HepG2 (cell line): ENCODE measurements around the gene ASXL1. TPM values are rescaled to one million over a fixed set of nuclear protein-coding genes. Genes with fewer than 3 reads are reported as not detected.

Source experiments
- ARNT2 ChIP-seq: sonication (generic); formaldehyde crosslinking; IDR thresholded peaks from 2 replicates; pipeline ENCODE4 v1.8.0; 2022; ENCODE audit warnings: mild to moderate bottlenecking, low read depth, missing genetic modification reagents, moderate library complexity
- CEBPB ChIP-seq: IDR thresholded peaks from 2 replicates; pipeline ENCODE4 v1.6.1; 2011; ENCODE audit warnings: low read depth, low read length, improper control_type of control experiment, borderline replicate concordance
- ETV6 ChIP-seq: sonication (generic); formaldehyde crosslinking; conservative IDR thresholded peaks from 2 replicates; pipeline ENCODE4 v1.4.0; 2020; ENCODE audit warnings: missing genetic modification reagents
- HNRNPL ChIP-seq: fragments of 200-400 bp; formaldehyde crosslinking; IDR thresholded peaks from 2 replicates; pipeline ENCODE4 v1.6.1; 2017; ENCODE audit warnings: mild to moderate bottlenecking, low read depth, low read length
- HNRNPUL1 ChIP-seq: fragments of 200-400 bp; formaldehyde crosslinking; IDR thresholded peaks from 2 replicates; pipeline ENCODE4 v1.6.1; 2017; ENCODE audit warnings: low read depth, mild to moderate bottlenecking, low read length, moderate library complexity
- JUN ChIP-seq: sonication (generic); formaldehyde crosslinking; IDR thresholded peaks from 2 replicates; pipeline ENCODE4 v1.4.0; 2020; ENCODE audit warnings: mild to moderate bottlenecking, missing genetic modification reagents
- MYNN ChIP-seq: sonication (generic); formaldehyde crosslinking; IDR thresholded peaks from 2 replicates; pipeline ENCODE4 v1.4.0; 2020; ENCODE audit warnings: mild to moderate bottlenecking, low read depth, missing genetic modification reagents
- PAF1 ChIP-seq: IDR thresholded peaks from 2 replicates; pipeline ENCODE4 v1.6.1; 2016; ENCODE audit warnings: missing genetic modification reagents, missing compliant biosample characterization
- PCBP1 ChIP-seq: fragments of 200-400 bp; formaldehyde crosslinking; IDR thresholded peaks from 2 replicates; pipeline ENCODE4 v1.6.1; 2017; ENCODE audit warnings: mild to moderate bottlenecking, low read depth, low read length, borderline replicate concordance
- PHF8 ChIP-seq: sonication (generic); formaldehyde crosslinking; IDR thresholded peaks from 2 replicates; pipeline ENCODE4 v1.5.0; 2020; ENCODE audit warnings: missing genetic modification reagents
- RFX3 ChIP-seq: IDR thresholded peaks from 2 replicates; pipeline ENCODE4 v1.6.1; 2016; ENCODE audit warnings: missing biosample characterization, missing genetic modification reagents
- SIX1 ChIP-seq: sonication (generic); formaldehyde crosslinking; IDR thresholded peaks from 2 replicates; pipeline ENCODE4 v1.4.0; 2020; ENCODE audit warnings: missing genetic modification reagents, borderline replicate concordance
- TCF7 ChIP-seq: sonication (generic); IDR thresholded peaks from 2 replicates; pipeline ENCODE4 v1.6.1; 2016; ENCODE audit warnings: antibody characterized with exemption, low read depth
- ZNF12 ChIP-seq: sonication (generic); formaldehyde crosslinking; IDR thresholded peaks from 2 replicates; pipeline ENCODE4 v1.5.0; 2020; ENCODE audit warnings: missing genetic modification reagents
- ZNF234 ChIP-seq: sonication (generic); formaldehyde crosslinking; conservative IDR thresholded peaks from 2 replicates; pipeline ENCODE4 v1.5.1; 2020; ENCODE audit warnings: mild to moderate bottlenecking, missing genetic modification reagents
- ZNF24 ChIP-seq: fragments of 450-650 bp; IDR thresholded peaks from 2 replicates; pipeline ENCODE4 v1.6.1; 2017; ENCODE audit warnings: antibody characterized with exemption, mild to moderate bottlenecking
- ZNF256 ChIP-seq: sonication (generic); formaldehyde crosslinking; conservative IDR thresholded peaks from 2 replicates; pipeline ENCODE4 v1.4.0; 2020; ENCODE audit warnings: missing genetic modification reagents
- ZNF432 ChIP-seq: sonication (generic); formaldehyde crosslinking; IDR thresholded peaks from 2 replicates; pipeline ENCODE4 v1.5.0; 2020; ENCODE audit warnings: missing genetic modification reagents, mild to moderate bottlenecking, borderline replicate concordance
- ZNF556 ChIP-seq: sonication (generic); formaldehyde crosslinking; IDR thresholded peaks from 2 replicates; pipeline ENCODE4 v1.4.0; 2020; ENCODE audit warnings: mild to moderate bottlenecking, missing genetic modification reagents, borderline replicate concordance
- ZNF747 ChIP-seq: sonication (generic); formaldehyde crosslinking; IDR thresholded peaks from 2 replicates; pipeline ENCODE4 v1.8.1; 2023; ENCODE audit warnings: missing genetic modification reagents, mild to moderate bottlenecking, borderline replicate concordance
- polyA plus RNA-seq, 8 experiments: library from polyadenylated mRNA; depleted of rRNA in 3 of 8; stranded (reverse) in 7 of 8; unstranded in 1 of 8; fragments of >200 nt; fragmentation: Illumina TruSeq in 4 of 8; extraction: Trizol in 4 of 8; gene quantifications; 2 replicates each; pipeline versions ENCODE4 v1.2.1 to v1.2.3, GENCODE V29; 2011 to 2016; ENCODE audit warnings: low read depth in 4 of 8, missing spikeins in 1 of 8, mixed read lengths in 1 of 8; ENCODE audit not compliant: insufficient read depth in 1 of 8
- total RNA-seq, 5 experiments: library from RNA; depleted of rRNA; stranded (reverse); fragments of >200 nt; fragmentation: Illumina TruSeq; extraction: Trizol; gene quantifications; 2 replicates each; pipeline ENCODE4 v1.2.3, GENCODE V29; 2016; ENCODE audit warnings: low read depth in 1 of 5
- TF ChIP-seq, protein P1 (sequence below): fragments of 450-650 bp; IDR thresholded peaks from 2 replicates; pipeline ENCODE4 v1.6.1; 2017
- TF ChIP-seq, protein P2 (sequence below), 2 experiments: fragments of 450-650 bp in 1 of 2; sonication (generic) in 1 of 2; formaldehyde crosslinking in 1 of 2; IDR thresholded peaks; 2 replicates each; pipeline versions ENCODE4 v1.6.1 to v1.8.0; 2016 to 2022; ENCODE audit warnings: antibody characterized with exemption in 1 of 2, mild to moderate bottlenecking in 1 of 2, missing genetic modification reagents in 1 of 2

The ASXL1 gene
- total and polyA plus RNA-seq, 2 of the 13 experiments (the other 11 are each of a cell fraction or from before 2014, with no cell fraction given): 62.1 to 74.8 TPM

DNA sequence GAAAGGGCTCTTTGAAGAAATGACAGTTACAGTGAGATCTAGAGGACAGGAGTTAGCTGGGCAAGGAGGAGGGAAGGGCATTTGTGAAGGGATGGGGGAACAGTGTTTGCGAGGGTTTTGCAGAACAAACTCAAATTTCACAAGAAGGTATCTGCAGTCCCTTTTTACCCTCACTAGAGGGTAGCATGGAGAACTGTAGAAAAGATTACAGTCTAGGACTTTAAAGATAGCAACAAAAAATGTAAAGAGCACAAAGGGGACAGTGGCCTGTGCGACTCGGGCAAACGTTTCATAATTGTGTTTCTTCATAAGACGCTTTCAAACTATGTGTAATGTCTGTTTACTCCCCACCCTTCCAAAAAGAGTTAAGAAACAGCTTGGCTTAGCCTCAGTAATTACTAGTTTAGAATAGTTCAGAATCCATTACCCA, 21.2 kb upstream of the ASXL1 start (continued):
- TF ChIP-seq CEBPB (peak; percentile 72), MYNN (CRISPR knock-in tag) (no peak), HNRNPL (no peak), TCF7 (no peak), PAF1 (CRISPR knock-in tag) (no peak), ZNF432 (CRISPR knock-in tag) (no peak), ETV6 (CRISPR knock-in tag) (no peak), PCBP1 (0 out of 2 replicates have a peak, but pooled peaks have one; percentile 11), ZNF556 (CRISPR knock-in tag) (no peak), ZNF234 (CRISPR knock-in tag) (no peak), RFX3 (CRISPR knock-in tag) (no peak), HNRNPUL1 (no peak), ARNT2 (no peak), SIX1 (CRISPR knock-in tag) (peak; percentile 67; the same call in 1 of the 2 replicates), ZNF256 (CRISPR knock-in tag) (no peak), PHF8 (CRISPR knock-in tag) (no peak), JUN (CRISPR knock-in tag) (no peak), ZNF24 (no peak), ZNF12 (CRISPR knock-in tag) (no peak), ZNF747 (CRISPR knock-in tag) (peak; percentile 63; the same call in 1 of the 2 replicates)
- TF ChIP-seq, protein P1, sequence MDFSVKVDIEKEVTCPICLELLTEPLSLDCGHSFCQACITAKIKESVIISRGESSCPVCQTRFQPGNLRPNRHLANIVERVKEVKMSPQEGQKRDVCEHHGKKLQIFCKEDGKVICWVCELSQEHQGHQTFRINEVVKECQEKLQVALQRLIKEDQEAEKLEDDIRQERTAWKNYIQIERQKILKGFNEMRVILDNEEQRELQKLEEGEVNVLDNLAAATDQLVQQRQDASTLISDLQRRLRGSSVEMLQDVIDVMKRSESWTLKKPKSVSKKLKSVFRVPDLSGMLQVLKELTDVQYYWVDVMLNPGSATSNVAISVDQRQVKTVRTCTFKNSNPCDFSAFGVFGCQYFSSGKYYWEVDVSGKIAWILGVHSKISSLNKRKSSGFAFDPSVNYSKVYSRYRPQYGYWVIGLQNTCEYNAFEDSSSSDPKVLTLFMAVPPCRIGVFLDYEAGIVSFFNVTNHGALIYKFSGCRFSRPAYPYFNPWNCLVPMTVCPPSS: no peak
- TF ChIP-seq, protein P2, sequence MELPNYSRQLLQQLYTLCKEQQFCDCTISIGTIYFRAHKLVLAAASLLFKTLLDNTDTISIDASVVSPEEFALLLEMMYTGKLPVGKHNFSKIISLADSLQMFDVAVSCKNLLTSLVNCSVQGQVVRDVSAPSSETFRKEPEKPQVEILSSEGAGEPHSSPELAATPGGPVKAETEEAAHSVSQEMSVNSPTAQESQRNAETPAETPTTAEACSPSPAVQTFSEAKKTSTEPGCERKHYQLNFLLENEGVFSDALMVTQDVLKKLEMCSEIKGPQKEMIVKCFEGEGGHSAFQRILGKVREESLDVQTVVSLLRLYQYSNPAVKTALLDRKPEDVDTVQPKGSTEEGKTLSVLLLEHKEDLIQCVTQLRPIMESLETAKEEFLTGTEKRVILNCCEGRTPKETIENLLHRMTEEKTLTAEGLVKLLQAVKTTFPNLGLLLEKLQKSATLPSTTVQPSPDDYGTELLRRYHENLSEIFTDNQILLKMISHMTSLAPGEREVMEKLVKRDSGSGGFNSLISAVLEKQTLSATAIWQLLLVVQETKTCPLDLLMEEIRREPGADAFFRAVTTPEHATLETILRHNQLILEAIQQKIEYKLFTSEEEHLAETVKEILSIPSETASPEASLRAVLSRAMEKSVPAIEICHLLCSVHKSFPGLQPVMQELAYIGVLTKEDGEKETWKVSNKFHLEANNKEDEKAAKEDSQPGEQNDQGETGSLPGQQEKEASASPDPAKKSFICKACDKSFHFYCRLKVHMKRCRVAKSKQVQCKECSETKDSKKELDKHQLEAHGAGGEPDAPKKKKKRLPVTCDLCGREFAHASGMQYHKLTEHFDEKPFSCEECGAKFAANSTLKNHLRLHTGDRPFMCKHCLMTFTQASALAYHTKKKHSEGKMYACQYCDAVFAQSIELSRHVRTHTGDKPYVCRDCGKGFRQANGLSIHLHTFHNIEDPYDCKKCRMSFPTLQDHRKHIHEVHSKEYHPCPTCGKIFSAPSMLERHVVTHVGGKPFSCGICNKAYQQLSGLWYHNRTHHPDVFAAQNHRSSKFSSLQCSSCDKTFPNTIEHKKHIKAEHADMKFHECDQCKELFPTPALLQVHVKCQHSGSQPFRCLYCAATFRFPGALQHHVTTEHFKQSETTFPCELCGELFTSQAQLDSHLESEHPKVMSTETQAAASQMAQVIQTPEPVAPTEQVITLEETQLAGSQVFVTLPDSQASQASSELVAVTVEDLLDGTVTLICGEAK (IDR thresholded peaks at IDR 0.05): no peak
- TF ChIP-seq, protein P2 (CRISPR knock-in tag; IDR thresholded peaks at IDR 0.05): no peak; the same call in 1 of the 2 replicates
